ENCODE measurements around the gene ITGB6.
"Not testable (repeated sequence)": the region's sequence is repeated elsewhere in the genome, so short reads cannot be mapped to it uniquely, and the experiment has no call there.

Gene ITGB6

DNA sequence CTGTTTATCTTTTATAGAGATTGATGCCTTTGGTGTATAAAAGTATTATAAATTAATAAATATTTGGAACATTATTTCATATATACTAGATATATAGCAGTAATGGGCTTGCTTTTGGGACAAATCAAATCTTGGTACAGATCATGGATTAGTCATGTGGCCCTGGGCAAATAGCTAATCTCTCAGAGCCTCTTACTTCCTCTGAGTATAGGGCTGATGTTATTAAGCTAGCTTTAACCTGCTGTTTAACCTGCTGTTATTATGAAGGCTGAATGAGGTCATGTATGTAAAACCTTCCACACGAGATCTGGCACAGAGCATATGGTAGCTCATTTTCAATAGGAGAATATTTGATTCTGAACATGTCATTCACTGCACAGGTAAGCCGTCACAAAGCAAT lies 5.7 kb downstream of the ITGB6 start:
- DNase-seq (ENCODE audit: low spot score) = no peak
- FAIRE-seq = no peak

DNA sequence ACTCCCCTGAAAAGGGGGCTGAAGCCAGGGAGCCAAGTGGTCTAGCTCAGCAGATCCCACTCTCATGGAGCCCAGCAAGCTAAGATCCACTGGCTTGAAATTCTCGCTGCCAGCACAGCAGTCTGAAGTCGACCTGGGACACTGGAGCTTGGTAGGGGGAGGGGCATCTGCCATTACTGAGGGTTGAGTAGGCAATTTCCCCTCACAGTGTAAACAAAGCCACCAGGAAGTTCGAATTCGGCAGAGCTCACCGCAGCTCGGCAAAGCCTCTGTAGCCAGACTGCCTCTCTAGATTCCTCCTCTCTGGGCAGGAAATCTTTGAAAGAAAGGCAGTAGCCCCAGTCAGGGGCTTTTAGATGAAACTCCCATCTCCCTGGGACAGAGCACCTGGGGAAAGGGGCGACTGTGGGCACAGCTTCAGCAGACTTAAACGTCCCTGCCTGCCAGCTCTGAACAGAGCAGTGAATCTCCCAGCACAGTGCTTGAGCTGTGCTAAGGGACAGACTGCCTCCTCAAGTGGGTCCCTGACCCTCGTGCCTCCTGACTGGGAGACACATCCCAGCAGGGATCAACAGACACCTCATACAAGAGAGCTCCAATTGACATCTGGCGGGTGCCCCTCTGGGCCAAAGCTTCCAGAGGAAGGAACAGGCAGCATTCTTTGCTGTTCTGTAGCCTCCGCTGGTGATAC lies 18.8 kb downstream of the ITGB6 start:
- not testable (repeated sequence) for FAIRE-seq
- peak; percentile 23 for DNase-seq (ENCODE audit: low spot score)

DNA sequence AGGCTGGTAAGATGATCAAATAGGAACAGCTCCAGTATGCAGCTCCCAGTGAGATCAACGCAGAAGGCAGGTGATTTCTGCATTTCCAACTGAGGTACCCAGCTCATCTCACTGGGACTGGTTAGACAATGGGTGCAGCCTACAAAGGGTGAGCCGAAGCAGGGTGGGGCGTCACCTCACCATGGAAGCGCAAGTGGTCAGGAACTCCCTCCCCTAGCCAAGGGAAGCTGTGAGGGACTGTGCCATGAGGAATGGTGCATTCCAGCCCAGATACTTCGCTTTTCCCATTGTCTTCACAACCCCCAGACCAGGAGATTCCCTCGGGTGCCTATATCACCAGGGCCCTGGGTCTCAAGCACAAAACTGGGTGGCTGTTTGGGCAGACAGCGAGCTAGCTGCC lies 19.4 kb downstream of the ITGB6 start:
- FAIRE-seq = not testable (repeated sequence)

DNA sequence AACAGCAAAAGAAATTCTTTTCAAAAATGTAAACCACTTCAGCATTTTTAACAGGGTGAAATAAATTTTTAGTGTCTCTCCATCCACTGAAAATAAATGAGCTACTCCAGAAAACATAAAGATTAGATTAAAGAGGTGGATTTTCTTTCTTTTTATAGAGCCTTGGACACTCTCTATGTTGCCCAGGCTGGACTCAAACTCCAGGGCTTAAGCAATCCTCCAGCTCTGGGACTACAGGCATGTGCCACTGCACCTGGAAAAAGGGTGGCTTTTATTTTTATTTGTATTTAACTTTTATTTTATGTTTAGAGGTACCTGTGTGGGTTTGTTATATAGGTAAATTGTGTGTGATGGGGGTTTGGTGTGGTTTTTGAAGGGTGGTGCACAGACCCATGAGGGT lies 19.9 kb downstream of the ITGB6 start:
- no peak for FAIRE-seq
- DNase-seq (ENCODE audit: low spot score) = no peak

More for the DNA sequence above, 19.4 kb downstream of the ITGB6 start:
- DNase-seq (ENCODE audit: low spot score) = not testable (repeated sequence)

DNA sequence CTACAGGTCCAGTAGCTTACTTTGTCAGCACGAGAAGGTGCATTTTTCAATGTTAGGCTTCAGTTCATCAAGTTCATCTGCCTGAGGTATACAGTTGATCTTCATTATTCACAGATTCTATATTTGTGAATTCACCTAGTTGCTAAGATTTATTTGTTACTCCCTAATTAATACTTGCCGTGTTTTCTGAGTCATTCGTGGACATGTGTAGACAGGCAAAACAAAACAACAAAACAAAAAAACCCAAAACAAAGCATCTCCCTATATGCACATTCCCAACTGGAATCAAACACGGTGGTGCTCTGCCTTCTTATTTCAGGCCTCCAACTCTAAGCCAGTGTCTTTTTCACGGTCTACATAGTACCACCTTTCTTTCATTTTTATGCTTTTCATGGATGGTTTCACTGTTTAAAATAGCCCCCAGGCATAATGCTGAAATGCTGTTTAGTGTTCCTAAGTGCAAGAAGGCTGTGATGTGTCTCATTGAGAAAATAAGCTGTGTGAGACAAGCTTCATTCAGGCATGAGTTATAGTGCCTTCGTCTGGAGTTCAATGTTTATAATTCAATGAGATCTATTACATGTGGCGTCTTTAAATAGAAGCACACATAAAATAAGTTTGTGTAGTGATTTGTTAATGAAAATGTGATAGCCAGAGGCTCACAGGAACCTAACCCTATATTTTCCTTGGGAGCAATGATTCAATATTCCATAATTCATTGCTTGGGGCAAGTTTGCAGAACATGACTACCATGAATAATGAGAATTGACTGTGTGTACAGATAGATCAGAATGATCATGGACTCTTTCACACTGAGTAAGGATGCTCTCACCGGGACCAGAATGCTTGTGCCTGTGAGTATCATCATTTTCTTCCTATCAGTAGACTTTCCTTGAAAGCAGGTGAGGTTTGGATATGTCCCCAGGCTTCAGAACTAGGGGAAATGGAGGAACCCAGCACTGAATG lies 24.6 kb downstream of the ITGB6 start:
- FAIRE-seq (no peak), DNase-seq (ENCODE audit: low spot score) (no peak)

DNA sequence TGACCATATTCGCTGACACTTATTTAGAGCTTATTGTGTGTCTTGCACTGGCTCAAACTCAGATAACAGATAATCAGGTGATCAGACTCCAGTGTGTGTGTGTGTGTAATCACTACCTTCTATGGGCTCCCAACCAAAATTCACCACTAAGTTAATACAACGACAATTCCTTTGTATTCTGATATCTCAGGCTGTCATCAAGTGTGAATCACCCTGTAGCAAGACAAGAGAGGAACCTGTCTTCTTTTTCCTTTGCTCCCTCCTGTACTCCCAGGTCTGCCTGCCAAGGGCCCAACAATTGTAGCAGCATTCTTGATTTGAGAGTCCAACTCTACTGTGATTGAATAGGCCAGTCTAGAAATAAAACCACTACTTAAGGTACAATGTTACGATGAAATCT lies 25.8 kb downstream of the ITGB6 start:
- no peak for DNase-seq (ENCODE audit: low spot score)
- no peak for FAIRE-seq

DNA sequence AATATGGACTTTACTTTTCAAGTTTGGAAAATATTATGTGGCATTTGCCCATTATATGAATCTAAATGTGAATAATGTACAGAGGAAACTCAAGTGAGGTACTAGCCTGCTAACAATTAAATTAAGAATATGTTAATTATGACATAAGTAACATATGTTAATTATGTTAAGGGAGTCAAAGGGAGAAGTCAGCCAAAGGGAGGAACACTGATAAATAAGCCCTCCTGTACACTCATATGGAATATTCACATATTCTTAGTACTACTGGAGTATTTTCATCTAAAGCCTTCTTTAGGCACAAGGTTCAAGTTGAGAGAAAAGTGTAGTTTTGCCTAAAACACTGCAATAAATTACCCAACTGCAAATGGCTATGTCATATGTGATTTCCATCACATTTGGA lies 30.1 kb downstream of the ITGB6 start:
- FAIRE-seq = no peak
- DNase-seq (ENCODE audit: low spot score) = no peak

DNA sequence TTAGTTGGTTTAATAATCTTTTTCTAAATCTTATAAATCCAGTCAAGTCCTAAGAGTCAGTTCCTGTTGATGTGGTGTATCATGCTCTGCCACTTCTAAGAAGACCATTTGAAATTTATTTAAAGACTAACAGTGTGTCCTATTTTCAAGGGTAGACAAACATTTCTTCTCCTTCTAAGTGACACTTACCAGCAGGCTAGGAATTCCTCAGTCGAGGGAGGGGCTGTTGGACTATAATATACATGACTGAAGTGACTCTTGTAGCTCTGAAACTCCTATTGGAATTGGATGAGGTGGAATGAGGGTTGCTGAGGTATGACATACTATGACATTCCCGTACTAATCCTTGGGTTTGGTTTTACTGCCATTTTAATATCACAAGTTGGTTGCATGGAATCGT lies 30.6 kb downstream of the ITGB6 start:
- FAIRE-seq (no peak), DNase-seq (ENCODE audit: low spot score) (no peak)

DNA sequence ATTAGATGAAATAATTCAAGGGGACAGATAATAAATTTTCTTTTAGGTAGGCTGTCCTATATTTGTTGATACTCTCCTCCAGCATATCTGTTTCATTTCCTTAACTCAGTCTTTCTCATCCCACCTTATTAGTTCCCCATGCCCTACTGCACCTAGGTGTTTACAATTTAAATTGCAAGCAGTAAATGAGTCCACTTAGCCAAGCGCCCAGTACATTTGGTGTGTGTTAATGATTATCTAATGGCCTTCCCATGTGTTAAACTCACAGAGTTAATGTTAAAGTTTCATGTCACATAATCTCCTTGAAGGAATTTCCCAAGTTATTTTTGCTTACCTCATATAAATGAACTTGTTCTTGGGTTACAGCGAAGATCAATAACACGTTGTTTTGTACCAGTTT lies 31.2 kb downstream of the ITGB6 start:
- no peak for DNase-seq (ENCODE audit: low spot score)
- FAIRE-seq = peak; percentile 84

DNA sequence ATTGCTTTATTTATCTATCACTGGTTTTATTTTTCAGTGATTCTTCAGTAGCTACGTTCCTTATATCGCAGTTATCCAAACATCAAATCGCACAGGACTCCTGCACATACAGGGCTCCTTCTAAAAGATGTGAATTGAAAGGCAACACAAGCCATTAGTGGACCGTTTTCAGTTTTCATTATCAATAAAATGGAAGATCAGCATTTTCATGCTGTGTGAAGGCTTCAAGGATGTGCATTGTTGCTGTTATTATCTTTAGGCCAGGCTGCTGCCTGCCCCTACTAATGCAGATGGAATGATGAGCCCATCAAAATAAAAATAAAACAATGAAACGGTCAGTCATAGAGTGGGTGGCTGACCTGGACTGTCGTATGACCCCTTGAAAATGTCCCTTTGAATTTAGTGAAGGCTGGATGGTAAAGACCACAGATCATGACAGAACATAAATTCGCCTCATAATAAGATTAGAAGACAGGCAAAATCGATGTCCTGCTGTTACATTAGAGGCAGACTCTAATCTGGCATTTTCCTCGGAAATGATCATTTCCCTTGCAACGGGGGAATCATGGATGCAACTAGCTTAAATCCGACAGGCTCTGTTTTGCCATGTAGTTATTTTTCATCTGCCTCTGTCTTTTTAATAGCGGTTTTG lies 32.9 kb downstream of the ITGB6 start:
- FAIRE-seq (no peak), DNase-seq (ENCODE audit: low spot score) (no peak)

DNA sequence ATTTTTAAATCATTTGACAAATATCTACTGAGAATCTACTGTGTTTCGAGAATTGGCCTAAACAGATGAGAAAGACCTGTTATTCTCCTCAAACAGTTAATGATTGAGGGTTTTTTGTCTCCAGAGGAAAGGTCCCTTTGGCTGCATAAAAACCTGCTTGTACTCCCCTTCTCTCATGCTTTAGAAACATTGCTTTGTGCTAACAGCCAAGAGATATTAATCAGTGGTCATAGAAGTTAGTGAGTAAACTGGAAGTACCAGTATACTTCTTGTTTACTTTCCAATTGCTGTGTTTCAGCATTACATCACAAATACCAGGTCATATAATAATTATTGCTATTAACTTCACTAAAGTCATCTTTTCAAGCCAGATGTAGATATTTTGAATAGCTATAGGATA lies 34.1 kb downstream of the ITGB6 start:
- FAIRE-seq = no peak
- DNase-seq (ENCODE audit: low spot score) = no peak

DNA sequence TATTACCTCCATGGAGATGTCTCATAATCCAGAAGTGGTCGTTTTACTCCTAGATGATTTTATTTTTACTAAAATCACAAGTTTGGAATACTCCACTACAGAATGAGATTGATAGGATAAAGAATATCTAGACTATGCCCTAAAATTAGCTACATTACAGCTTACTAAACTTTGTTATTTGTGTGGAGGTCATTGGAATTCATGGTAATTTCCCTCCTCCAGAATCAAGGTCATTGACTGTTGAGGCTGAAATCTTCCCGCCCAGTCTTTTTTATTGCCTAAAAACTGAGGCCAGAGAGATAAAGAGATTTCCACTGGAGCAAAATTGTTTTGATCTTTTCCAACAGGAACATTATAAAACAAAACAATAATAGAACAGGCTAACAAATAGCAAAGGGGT lies 35.0 kb downstream of the ITGB6 start:
- FAIRE-seq (no peak), DNase-seq (ENCODE audit: low spot score) (no peak)

DNA sequence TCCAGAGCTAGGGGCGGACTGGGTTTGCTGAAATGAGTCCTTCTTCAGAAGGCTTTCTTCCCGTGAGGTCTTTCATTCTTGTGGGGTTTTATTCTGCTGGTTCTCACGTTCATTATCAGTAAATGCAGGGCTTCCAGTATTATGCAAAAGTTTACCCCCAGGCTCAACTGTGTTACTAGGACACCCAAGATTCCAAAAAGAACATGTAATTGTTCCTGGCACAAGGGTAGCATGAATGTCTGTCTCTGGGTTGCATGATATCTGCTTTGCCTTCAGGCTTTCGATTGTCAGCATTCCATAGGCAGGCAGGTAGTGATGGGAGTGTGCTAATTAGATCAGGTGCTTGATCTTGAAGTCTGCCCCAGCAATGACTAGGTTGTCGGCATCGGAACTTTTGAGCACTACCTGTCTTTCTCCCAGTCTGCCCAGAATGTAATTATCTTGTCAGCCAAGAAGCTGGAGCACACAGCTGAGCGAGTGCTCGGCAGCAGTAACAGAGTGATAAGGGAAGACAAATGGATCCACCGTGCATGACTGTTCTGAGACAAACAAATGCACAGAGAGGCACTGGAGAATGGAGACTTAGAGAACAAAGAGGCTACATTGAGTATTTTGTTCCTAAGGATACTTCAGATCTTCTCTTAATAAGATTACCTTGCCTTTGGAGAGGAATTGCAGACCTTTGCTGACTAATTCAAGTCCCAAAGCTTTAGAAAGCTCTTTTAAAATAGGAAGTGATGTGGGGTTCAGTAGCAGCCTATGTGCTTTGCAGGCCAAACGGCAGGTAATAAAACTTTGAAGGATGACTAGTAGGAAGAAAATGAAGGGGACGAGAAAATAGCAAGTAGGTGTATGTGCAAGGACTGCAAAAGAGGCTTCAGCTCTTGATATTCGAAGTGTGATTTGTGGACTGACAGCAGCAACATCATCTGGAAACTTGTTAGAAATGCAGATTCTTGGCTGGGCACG lies 41.9 kb downstream of the ITGB6 start:
- no peak for DNase-seq (ENCODE audit: low spot score)
- FAIRE-seq = no peak

DNA sequence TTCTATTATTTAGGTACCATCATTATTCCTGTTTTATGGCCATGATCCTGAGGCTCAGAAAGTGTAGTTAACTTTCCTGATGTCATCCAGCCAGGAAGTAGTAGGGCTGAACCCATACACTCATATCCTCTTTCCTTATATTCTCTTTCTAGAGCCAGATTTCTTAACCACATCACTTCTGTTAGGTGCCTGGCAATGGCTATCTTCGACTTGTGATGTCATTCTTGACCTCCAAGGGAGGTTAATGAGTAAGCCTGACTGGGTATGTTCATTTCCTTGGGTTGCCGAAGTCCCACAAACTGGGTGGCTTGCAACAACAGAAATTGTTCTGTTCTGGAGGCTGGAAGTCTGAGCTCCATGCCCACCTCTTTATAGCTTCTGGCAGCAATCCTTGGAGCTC lies 43.4 kb downstream of the ITGB6 start:
- DNase-seq (ENCODE audit: low spot score) = peak; percentile 88
- FAIRE-seq = peak; percentile 63

DNA sequence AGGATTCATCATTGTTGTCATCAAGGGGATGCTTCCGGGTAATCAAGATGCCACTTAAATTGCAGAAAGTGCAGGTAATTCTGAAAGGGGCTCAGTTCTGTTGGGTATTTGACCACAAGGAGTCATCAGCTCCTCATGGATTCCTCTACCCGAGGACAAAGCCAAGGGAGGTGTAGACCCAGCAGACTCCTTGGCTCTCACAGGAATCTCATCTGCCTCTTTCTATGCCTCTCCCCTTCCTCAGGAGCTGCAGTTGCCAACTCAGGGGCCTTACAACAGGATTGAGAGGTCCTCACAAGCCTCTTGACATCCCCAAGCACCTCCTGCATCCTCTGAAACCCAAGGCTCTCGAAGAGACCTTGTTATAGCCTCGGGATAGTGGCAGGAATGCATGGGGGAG lies 44.0 kb downstream of the ITGB6 start:
- FAIRE-seq (no peak), DNase-seq (ENCODE audit: low spot score) (no peak)

DNA sequence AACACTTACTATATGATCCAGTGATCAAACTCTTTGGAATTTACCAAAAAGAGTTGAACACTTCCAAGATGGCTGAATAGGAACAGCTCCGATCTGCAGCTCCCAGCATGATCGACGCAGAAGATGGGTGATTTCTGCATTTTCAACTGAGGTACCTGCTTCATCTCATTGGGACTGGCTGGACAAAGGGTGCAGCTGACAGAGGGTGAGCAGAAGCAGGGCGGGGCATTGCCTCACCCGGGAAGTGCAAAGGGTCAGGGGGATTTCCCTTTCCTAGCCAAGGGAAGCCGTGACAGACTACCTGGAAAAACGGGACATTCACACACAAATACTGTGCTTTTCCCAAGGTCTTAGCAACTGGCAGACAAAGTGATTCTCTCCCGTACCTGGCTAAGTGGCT lies 51.7 kb downstream of the ITGB6 start:
- FAIRE-seq; DNase-seq (ENCODE audit: low spot score): not testable (repeated sequence)

DNA sequence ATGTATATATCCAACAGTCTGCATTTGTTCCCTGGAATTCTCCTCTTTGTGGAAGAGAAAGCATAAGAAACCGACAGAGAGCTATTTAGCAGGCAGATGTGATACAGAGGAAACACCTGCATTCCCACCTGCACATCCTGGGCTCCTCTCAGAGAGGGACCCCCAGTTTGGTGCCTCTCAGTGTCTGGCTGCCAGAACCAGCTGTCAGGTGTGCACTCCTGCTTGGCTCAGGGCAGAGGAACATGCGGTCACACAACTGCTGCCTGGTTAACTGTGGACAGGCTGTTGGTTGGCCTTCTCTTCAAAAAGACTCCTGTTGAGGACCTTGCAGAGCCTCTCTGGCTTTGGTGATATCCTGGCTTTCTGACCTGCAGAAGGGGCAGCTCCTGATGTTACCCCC lies 54.6 kb downstream of the ITGB6 start:
- no peak for DNase-seq (ENCODE audit: low spot score)
- FAIRE-seq = no peak

DNA sequence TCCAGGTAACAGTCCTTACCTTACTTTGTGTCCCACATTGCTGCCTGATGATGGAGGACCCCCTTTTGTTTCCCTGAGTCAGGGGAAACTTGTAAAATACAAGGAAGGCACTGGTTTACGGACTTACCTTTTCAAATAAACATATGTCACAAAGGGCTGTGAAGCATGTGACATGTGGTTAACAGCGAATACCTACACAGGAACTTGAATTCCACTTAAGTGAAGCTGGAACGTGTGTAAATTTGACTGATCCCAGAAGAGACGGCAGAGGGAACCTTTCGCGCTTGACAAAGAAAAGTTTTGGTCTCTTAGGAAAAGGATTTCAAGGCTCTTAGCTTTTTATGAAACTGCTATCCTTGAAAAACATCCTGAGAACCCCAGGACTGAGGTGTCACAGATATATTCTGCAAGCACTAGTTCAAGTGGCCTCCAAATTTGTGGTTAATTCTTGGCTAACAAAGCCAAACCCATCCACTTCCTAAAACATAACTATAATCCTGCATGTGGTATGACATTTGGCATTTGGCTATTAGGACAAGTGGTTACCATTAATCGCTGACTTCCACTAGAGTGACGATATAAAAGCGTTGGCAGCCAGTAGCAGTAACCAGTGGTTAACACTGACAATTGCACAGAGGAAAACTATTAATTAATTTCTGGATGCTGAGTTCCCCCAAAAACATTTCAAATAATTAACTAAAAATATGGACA lies 55.6 kb downstream of the ITGB6 start:
- FAIRE-seq (no peak), DNase-seq (ENCODE audit: low spot score) (no peak)

DNA sequence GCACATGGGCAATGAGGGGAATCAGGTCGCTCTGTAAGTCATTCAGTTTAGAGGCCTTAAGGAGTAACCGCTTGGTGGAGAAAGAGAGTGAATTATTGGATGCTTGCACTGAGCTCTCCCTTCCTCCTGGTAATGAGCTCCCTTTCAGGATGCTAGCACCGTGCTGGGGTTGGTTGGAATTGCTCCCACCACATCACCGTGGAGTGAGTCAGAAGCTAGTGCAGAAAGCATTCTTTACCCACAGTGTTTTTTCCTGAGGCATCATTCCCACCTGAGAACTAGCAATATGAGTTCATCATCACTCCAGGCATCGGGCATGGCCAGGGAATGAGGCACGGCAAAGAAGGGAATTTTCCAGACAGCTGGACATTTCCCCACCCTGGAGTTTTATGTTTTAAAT lies 57.6 kb downstream of the ITGB6 start:
- no peak for FAIRE-seq

DNA sequence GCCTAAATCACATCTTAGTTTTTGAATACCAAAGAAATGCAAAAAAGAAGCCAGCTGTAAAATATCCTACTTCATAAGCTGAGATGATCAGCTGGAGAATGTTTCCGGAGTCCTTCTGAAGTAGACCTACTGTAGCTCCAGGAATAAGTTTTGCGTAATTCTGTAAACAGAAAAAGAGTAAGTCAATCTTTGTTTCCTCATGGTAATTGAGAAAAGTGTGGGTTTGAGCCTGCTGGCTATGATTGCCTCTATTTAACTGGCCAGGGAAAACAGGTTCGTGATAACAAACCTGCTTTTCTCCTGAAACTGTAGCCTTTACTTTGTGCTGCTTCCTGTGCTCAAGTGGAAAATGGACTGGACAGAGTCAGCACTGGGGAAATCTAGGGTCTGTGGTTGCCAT lies 58.2 kb downstream of the ITGB6 start:
- DNase-seq (ENCODE audit: low spot score) (no peak), FAIRE-seq (no peak)

More for the DNA sequence above, 57.6 kb downstream of the ITGB6 start:
- no peak for DNase-seq (ENCODE audit: low spot score)

Measured in RCC 7860 (cell line).